Osteoblast (primary cell): ENCODE data around the gene BRF1. TPM values are rescaled to one million over a fixed set of nuclear protein-coding genes. Genes with fewer than 3 reads are reported as not detected.

Source experiments
- DNase-seq: peaks from one replicate; pipeline ENCODE4 v3.0.0; 2011; ENCODE audit warnings: low spot score, mixed read lengths; ENCODE audit not compliant: insufficient read length; ENCODE audit errors: missing footprints
- H2AFZ ChIP-seq: 2 replicates; pipeline ENCODE4 v1.6.0; 2011; ENCODE audit warnings: mild to moderate bottlenecking, low read length
- H3K27ac ChIP-seq: 2 replicates; pipeline ENCODE4 v1.5.1; 2011; ENCODE audit warnings: mild to moderate bottlenecking, low read depth, low read length, moderate library complexity
- H3K27me3 ChIP-seq: 2 replicates; pipeline ENCODE4 v1.6.0; 2012; ENCODE audit warnings: mild to moderate bottlenecking, control low read depth, inconsistent platforms, low read length, moderate library complexity; ENCODE audit not compliant: insufficient read depth
- H3K36me3 ChIP-seq: 2 replicates; pipeline ENCODE4 v1.5.1; 2011; ENCODE audit warnings: mild to moderate bottlenecking, low read length, control low read depth, moderate library complexity; ENCODE audit not compliant: insufficient read depth
- H3K4me1 ChIP-seq: 2 replicates; pipeline ENCODE4 v1.5.1; 2011; ENCODE audit warnings: mild to moderate bottlenecking, low read length, control low read depth, moderate library complexity; ENCODE audit not compliant: insufficient read depth
- H3K4me2 ChIP-seq: 2 replicates; pipeline ENCODE4 v1.6.0; 2011; ENCODE audit warnings: mild to moderate bottlenecking, low read length; ENCODE audit not compliant: insufficient read depth
- H3K4me3 ChIP-seq: fragments of 200-600 bp; sonication (generic); 3 replicates; pipeline ENCODE4 v1.5.1; 2012; ENCODE audit warnings: mild to moderate bottlenecking, low read length, inconsistent platforms; ENCODE audit not compliant: insufficient read depth
- H3K79me2 ChIP-seq: 2 replicates; pipeline ENCODE4 v1.6.0; 2012; ENCODE audit warnings: mild to moderate bottlenecking, low read length, control low read depth, inconsistent platforms; ENCODE audit not compliant: insufficient read depth
- H3K9me3 ChIP-seq: 2 replicates; pipeline ENCODE4 v1.5.1; 2011; ENCODE audit warnings: low read depth, low read length, control low read depth
- H4K20me1 ChIP-seq: 2 replicates; pipeline ENCODE4 v1.6.0; 2012; ENCODE audit warnings: mild to moderate bottlenecking, low read length, control low read depth; ENCODE audit not compliant: insufficient read depth
- total RNA-seq: library from RNA; depleted of rRNA; stranded (reverse); fragments of >200 nt; gene quantifications from 2 replicates; pipeline ENCODE4 v1.2.3, GENCODE V29; 2012
- TF ChIP-seq, protein P1 (sequence below): IDR thresholded peaks from 2 replicates; pipeline ENCODE4 v1.5.1; 2011; ENCODE audit warnings: mild to moderate bottlenecking, low read depth, low read length, moderate library complexity; ENCODE audit errors: extremely low read depth

BRF1 gene
- total RNA-seq, 1 donor = 34.4 TPM

DNA sequence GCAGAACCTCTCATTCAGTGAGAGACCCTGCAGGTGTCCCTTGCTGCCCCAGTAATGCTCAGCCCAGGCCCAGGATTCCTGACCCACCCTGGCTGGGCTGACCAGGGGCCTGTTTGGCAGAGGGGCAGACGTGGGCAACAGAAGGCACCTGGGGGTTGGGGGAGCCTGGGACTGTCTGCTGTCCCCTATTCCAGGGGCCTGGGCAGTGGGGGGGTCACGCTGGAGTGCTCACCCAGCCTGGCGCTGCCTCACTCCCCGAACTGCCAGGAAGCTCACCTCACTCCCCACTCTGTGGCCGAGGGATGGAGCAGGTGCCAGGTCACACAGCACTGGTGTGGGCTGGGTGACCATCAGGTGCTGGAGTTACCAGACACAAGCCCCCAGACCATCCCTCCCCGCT is 97.1 kb downstream of the BRF1 start:
- Histone ChIP-seq H3K79me2 (no peaks in the 10 kb centered on the region), H3K27ac (no peak overlapping the region), H3K4me2 (no peak overlapping the region), H3K27me3 (peaks cover 4% of the 10 kb centered on the region), H2AFZ (no peak overlapping the region), H3K4me3 (no peak overlapping the region), H3K9me3 (no peaks in the 10 kb centered on the region), H4K20me1 (no peaks in the 10 kb centered on the region), H3K4me1 (peaks cover 7% of the 10 kb centered on the region), H3K36me3 (no peaks in the 10 kb centered on the region)
- TF ChIP-seq, protein P1, sequence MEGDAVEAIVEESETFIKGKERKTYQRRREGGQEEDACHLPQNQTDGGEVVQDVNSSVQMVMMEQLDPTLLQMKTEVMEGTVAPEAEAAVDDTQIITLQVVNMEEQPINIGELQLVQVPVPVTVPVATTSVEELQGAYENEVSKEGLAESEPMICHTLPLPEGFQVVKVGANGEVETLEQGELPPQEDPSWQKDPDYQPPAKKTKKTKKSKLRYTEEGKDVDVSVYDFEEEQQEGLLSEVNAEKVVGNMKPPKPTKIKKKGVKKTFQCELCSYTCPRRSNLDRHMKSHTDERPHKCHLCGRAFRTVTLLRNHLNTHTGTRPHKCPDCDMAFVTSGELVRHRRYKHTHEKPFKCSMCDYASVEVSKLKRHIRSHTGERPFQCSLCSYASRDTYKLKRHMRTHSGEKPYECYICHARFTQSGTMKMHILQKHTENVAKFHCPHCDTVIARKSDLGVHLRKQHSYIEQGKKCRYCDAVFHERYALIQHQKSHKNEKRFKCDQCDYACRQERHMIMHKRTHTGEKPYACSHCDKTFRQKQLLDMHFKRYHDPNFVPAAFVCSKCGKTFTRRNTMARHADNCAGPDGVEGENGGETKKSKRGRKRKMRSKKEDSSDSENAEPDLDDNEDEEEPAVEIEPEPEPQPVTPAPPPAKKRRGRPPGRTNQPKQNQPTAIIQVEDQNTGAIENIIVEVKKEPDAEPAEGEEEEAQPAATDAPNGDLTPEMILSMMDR = no peak
- DNase-seq = no peak

DNA sequence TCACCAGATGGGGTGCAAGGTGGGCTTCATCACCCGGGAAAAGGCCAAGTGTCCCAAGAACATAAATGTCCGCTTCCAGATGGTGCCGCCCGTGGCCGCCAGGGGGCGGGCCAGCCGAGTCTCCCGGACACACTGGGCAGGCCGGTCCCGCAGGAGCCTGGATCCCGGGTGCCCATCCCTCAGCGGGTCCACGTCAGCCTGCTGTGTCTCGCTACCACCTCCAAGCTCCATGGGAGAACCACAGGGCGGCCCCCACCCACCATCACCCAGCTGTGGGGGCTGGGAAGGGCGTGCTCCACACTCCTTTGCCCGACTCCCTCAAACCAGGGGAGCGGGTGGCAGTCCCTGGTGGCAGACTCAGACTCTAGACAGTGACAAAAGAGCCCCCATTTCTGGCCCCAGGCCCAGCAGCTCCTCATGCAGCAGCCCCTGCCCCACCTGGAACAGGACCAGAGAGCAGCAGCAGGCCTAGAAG is 97.7 kb downstream of the BRF1 start:
- H3K27ac ChIP-seq = no peak overlapping the region
- no peak overlapping the region for H2AFZ ChIP-seq
- H3K27me3 ChIP-seq = peaks cover 4% of the 10 kb centered on the region
- peaks cover 7% of the 10 kb centered on the region for H3K4me1 ChIP-seq
- no peaks in the 10 kb centered on the region for H3K36me3 ChIP-seq
- no peak overlapping the region for H3K4me3 ChIP-seq
- no peaks in the 10 kb centered on the region for H3K79me2 ChIP-seq
- no peaks in the 10 kb centered on the region for H4K20me1 ChIP-seq
- no peaks in the 10 kb centered on the region for H3K9me3 ChIP-seq
- TF ChIP-seq, protein P1 = peak; percentile 78
- H3K4me2 ChIP-seq = no peak overlapping the region
- DNase-seq = peak; percentile 99

DNA sequence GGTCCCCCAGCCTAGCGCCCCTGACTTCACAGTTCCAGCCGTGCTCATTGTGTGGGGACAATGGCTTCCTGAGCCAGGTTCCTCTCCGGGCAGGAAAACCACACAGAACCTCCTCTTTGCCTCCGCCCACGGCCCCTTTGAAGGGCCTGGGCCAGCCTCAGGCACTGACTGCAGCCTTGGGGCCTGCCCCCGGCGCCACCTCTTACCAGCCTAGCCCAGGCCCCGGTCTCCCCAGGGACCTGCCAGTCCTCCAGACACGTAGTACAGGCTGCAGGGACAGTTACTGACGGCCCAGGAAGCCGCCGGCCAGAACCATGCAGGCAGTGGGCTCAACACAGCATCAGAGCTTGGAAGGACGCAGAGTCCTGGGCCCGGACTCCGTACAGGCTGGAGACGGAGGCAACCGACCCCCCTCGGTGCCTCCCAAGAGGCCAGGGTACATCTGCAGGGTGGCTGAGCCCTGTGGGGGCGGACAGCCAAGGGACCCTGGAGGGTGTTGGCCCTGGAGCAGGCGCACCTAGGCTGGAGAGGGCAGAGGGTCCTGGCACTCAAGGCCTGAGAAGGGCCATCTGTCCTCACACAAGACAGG is 98.8 kb downstream of the BRF1 start:
- no peak overlapping the region for H3K27ac ChIP-seq
- TF ChIP-seq, protein P1 = no peak
- H3K27me3 ChIP-seq = peaks cover 12% of the 10 kb centered on the region

DNA sequence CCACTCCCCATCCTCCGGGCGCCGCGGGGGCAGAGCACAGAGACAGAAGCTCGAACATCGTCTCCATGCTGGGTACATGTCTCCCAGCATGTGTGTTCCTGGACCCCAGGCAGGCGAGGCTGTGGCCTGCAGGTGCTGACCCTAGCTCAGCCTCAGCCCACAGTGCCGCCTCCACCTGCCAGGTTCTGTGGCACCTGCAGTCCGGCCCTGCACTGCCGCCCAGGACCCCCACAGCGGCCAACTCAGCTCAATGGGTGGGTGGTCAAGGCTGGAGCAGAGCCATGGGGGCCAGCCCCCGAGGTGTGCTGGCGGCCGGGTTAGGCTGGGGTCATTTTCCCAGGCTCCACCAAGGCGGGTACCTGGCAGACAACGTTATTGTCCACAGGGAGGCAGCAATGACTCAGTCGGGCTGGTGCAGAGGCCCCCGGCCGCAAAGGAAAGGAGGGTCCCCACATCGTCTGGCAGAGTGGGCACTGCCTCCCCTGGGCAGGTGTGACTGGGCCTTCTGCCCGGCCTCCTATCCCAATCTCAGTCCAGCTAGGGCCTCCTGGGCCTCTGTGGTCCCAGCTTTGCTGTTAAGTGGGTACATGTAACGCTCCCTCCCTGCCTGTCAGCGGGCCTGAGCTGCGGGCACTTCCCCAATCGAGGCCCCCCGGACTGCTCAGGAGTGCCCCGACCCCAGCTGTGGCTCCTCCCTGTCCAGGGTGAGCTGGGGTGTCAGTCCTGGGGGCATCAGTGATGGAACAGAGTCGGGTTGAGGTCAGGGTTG is 99.5 kb downstream of the BRF1 start:
- H3K4me2 ChIP-seq = no peak overlapping the region
- H3K36me3 ChIP-seq = no peaks in the 10 kb centered on the region
- no peak overlapping the region for H3K27ac ChIP-seq
- H3K4me3 ChIP-seq = no peak overlapping the region
- H3K9me3 ChIP-seq = no peaks in the 10 kb centered on the region
- H3K27me3 ChIP-seq = peaks cover 17% of the 10 kb centered on the region
- no peaks in the 10 kb centered on the region for H3K79me2 ChIP-seq
- no peak for DNase-seq
- peaks cover 7% of the 10 kb centered on the region for H3K4me1 ChIP-seq
- no peak overlapping the region for H2AFZ ChIP-seq
- TF ChIP-seq, protein P1 = no peak
- H4K20me1 ChIP-seq = no peaks in the 10 kb centered on the region

More for the DNA sequence above, 98.8 kb downstream of the BRF1 start:
- no peak overlapping the region for H2AFZ ChIP-seq
- no peak for DNase-seq
- H3K79me2 ChIP-seq = no peaks in the 10 kb centered on the region
- H4K20me1 ChIP-seq = no peaks in the 10 kb centered on the region
- H3K4me2 ChIP-seq = no peak overlapping the region
- no peaks in the 10 kb centered on the region for H3K36me3 ChIP-seq
- H3K4me3 ChIP-seq = no peak overlapping the region
- H3K9me3 ChIP-seq = no peaks in the 10 kb centered on the region
- H3K4me1 ChIP-seq = peaks cover 7% of the 10 kb centered on the region
